Skeletal muscle tissue (tissue), 5 donors: ENCODE data around the gene PDPK1. TPM values are rescaled to one million over a fixed set of nuclear protein-coding genes. Genes with fewer than 3 reads are reported as not detected.
"Not testable (repeated sequence)": the region's sequence is repeated elsewhere in the genome, so short reads cannot be mapped to it uniquely, and the experiment has no call there.

Source experiments
- H3K27ac ChIP-seq: one replicate; pipeline ENCODE4 v1.7.0; 2013; ENCODE audit warnings: mild to moderate bottlenecking, low read depth, low read length, inconsistent platforms
- H3K27me3 ChIP-seq, 3 donors: one replicate each; pipeline ENCODE4 v1.7.0; 2013; ENCODE audit warnings: low read length in 3 of 3; ENCODE audit not compliant: control insufficient read depth in 3 of 3, insufficient read depth in 3 of 3
- H3K36me3 ChIP-seq, 3 donors: one replicate each; pipeline ENCODE4 v1.7.0; 2013; ENCODE audit warnings: low read length in 3 of 3; ENCODE audit not compliant: control insufficient read depth in 3 of 3, insufficient read depth in 3 of 3
- H3K4me1 ChIP-seq, 3 donors: one replicate each; pipeline ENCODE4 v1.7.0; 2013; ENCODE audit warnings: low read length in 3 of 3, mild to moderate bottlenecking in 3 of 3; ENCODE audit not compliant: control insufficient read depth in 3 of 3, insufficient read depth in 3 of 3
- H3K4me3 ChIP-seq, 3 donors: one replicate each; pipeline ENCODE4 v1.7.0; 2013; ENCODE audit warnings: low read length in 3 of 3
- H3K9ac ChIP-seq, 3 donors: one replicate each; pipeline ENCODE4 v1.7.0; 2013; ENCODE audit warnings: low read length in 3 of 3, mild to moderate bottlenecking in 3 of 3, moderate library complexity in 2 of 3, low read depth in 1 of 3
- H3K9me3 ChIP-seq, 3 donors: one replicate each; pipeline ENCODE4 v1.7.0; 2013; ENCODE audit warnings: low read length in 3 of 3; ENCODE audit not compliant: control insufficient read depth in 3 of 3
- small RNA-seq: library from RNA; depleted of rRNA; stranded (forward); fragments of <200 nt; gene quantifications from one replicate; pipeline ENCODE3, GENCODE V24; 2014
- total RNA-seq: library from RNA; depleted of rRNA; stranded (reverse); fragments of >200 nt; gene quantifications from one replicate; pipeline ENCODE4 v1.2.3, GENCODE V29; 2014
- donor health status: Osteomylitis.

Gene PDPK1
- total RNA-seq, 1 donor from 2014 or later: 18.3 TPM

GRCh38 chr16:2627075-2627474, 89.3 kb downstream of the PDPK1 start:
- H3K27me3 ChIP-seq, H3K9me3 ChIP-seq, H3K4me3 ChIP-seq, H3K4me1 ChIP-seq, H3K9ac ChIP-seq, H3K27ac ChIP-seq, H3K36me3 ChIP-seq: not testable (repeated sequence)

- H3K4me3 ChIP-seq, H3K9ac ChIP-seq, H3K9me3 ChIP-seq, H3K27me3 ChIP-seq, H3K36me3 ChIP-seq, H3K4me1 ChIP-seq, H3K27ac ChIP-seq: not testable (repeated sequence)
Observed at GRCh38 chr16:2631203-2631602, 93.4 kb downstream of the PDPK1 start.

- not testable (repeated sequence) for H3K9me3 ChIP-seq, H3K27me3 ChIP-seq, H3K9ac ChIP-seq, H3K4me1 ChIP-seq, H3K36me3 ChIP-seq, H3K27ac ChIP-seq, H3K4me3 ChIP-seq
Observed at GRCh38 chr16:2632291-2632690, 94.5 kb downstream of the PDPK1 start.

- not testable (repeated sequence) for H3K36me3 ChIP-seq, H3K9ac ChIP-seq, H3K4me3 ChIP-seq, H3K4me1 ChIP-seq, H3K27me3 ChIP-seq, H3K9me3 ChIP-seq, H3K27ac ChIP-seq
Observed at GRCh38 chr16:2639071-2639721, 101.4 kb downstream of the PDPK1 start.

GRCh38 chr16:2639722-2640072, 101.9 kb downstream of the PDPK1 start:
- H3K9me3 ChIP-seq, H3K27me3 ChIP-seq: not testable (repeated sequence)

GRCh38 chr16:2642561-2642960, 104.7 kb downstream of the PDPK1 start:
- not testable (repeated sequence) for H3K36me3 ChIP-seq, H3K9me3 ChIP-seq, H3K27ac ChIP-seq, H3K4me3 ChIP-seq, H3K4me1 ChIP-seq, H3K27me3 ChIP-seq, H3K9ac ChIP-seq

More at GRCh38 chr16:2639722-2640072, 101.9 kb downstream of the PDPK1 start:
- H3K4me3 ChIP-seq, H3K36me3 ChIP-seq, H3K4me1 ChIP-seq, H3K9ac ChIP-seq, H3K27ac ChIP-seq: not testable (repeated sequence)

GRCh38 chr16:2644754-2645453, 107.1 kb downstream of the PDPK1 start:
- H3K36me3 ChIP-seq, H3K9ac ChIP-seq, H3K9me3 ChIP-seq, H3K4me3 ChIP-seq, H3K27me3 ChIP-seq, H3K27ac ChIP-seq, H3K4me1 ChIP-seq: not testable (repeated sequence)

GRCh38 chr16:2651268-2651871, 113.5 kb downstream of the PDPK1 start:
- H3K27me3 ChIP-seq, H3K4me1 ChIP-seq, H3K27ac ChIP-seq, H3K9ac ChIP-seq, H3K36me3 ChIP-seq, H3K4me3 ChIP-seq, H3K9me3 ChIP-seq: not testable (repeated sequence)

Small RNA genes within 50 kb of the gene (small RNA-seq; reads per million reads assigned to genes)
- gene AC093525.1 (not detected), gene MIR3178 (0.12 reads per million)

Other genes with a start within 250 kb of the PDPK1 start
- gene ABCA3, start 197.3 kb upstream of the PDPK1 start, total RNA-seq: 8.4 TPM
- 6.8 TPM for gene CCNF, start 108.6 kb upstream of the PDPK1 start, total RNA-seq
- 2.6 TPM for gene TEDC2, start 77.9 kb upstream of the PDPK1 start, total RNA-seq
- gene NTN3, start 66.7 kb upstream of the PDPK1 start, total RNA-seq: 5.2 TPM
- gene TBC1D24, start 62.9 kb upstream of the PDPK1 start, total RNA-seq: 7.8 TPM
- 12.0 TPM for gene ATP6V0C, start 24.1 kb upstream of the PDPK1 start, total RNA-seq
- 7.3 TPM for gene AMDHD2, start 17.6 kb upstream of the PDPK1 start, total RNA-seq
- gene CEMP1, start 6.6 kb upstream of the PDPK1 start, total RNA-seq: not detected
- gene KCTD5, start 144.5 kb downstream of the PDPK1 start, total RNA-seq: 13.6 TPM
- not detected for gene PRSS27, start 182.2 kb downstream of the PDPK1 start, total RNA-seq
- gene SRRM2, start 214.6 kb downstream of the PDPK1 start, total RNA-seq: 70.5 TPM
- gene ELOB, start 239.3 kb downstream of the PDPK1 start, total RNA-seq: 178 TPM
- not detected for gene PRSS33, start 249.5 kb downstream of the PDPK1 start, total RNA-seq